GM23338 (cell line): ENCODE results near the gene TNFAIP8L1. TPM values are rescaled to one million over a fixed set of nuclear protein-coding genes. Genes with fewer than 3 reads are reported as not detected.

Source experiments
- ATAC-seq: fragments of 200-7000 bp; cut with Tn5 transposase; 3 replicates; pipeline ENCODE4 v1.9.1; 2020
- DNase-seq: peaks from one replicate; pipeline ENCODE4 v3.0.0-alpha.2; 2015; ENCODE audit warnings: low spot score
- H2AFZ ChIP-seq: fragments of 200-600 bp; sonication (generic); 2 replicates; pipeline ENCODE4 v1.8.0; 2016; ENCODE audit warnings: antibody characterized with exemption, mild to moderate bottlenecking, moderate library complexity
- H3F3A ChIP-seq: fragments of 200-600 bp; sonication (generic); replicated peaks from 2 replicates; pipeline ENCODE4 v1.8.0; 2017; ENCODE audit warnings: antibody characterized with exemption, mixed run types, low read depth
- H3K27ac ChIP-seq: fragments of 200-600 bp; sonication (generic); 2 replicates; pipeline ENCODE4 v1.6.1; 2016; ENCODE audit warnings: low read depth
- H3K27me3 ChIP-seq: fragments of 200-600 bp; sonication (generic); 2 replicates; pipeline ENCODE4 v1.8.0; 2016; ENCODE audit warnings: mild to moderate bottlenecking, mixed run types, moderate library complexity; ENCODE audit not compliant: insufficient read depth
- H3K36me3 ChIP-seq: fragments of 200-600 bp; sonication (generic); 2 replicates; pipeline ENCODE4 v1.8.0; 2016; ENCODE audit warnings: mild to moderate bottlenecking; ENCODE audit not compliant: insufficient read depth
- H3K4me1 ChIP-seq: fragments of 200-600 bp; sonication (generic); 2 replicates; pipeline ENCODE4 v1.8.0; 2016; ENCODE audit warnings: mild to moderate bottlenecking, moderate library complexity; ENCODE audit not compliant: insufficient read depth
- H3K4me2 ChIP-seq: fragments of 200-600 bp; sonication (generic); 2 replicates; pipeline ENCODE4 v1.7.1; 2017; ENCODE audit warnings: mixed run types
- H3K4me3 ChIP-seq: fragments of 200-600 bp; sonication (generic); 2 replicates; pipeline ENCODE4 v1.6.1; 2016; ENCODE audit warnings: mixed run types
- H3K79me2 ChIP-seq: fragments of 200-600 bp; sonication (generic); replicated peaks from 2 replicates; pipeline ENCODE4 v1.8.0; 2017; ENCODE audit warnings: mild to moderate bottlenecking; ENCODE audit not compliant: insufficient read depth
- H3K9me2 ChIP-seq: fragments of 200-600 bp; sonication (generic); 2 replicates; pipeline ENCODE4 v1.8.0; 2017; ENCODE audit not compliant: insufficient read depth
- H4K20me1 ChIP-seq: fragments of 200-600 bp; sonication (generic); replicated peaks from 2 replicates; pipeline ENCODE4 v1.8.0; 2017; ENCODE audit warnings: mild to moderate bottlenecking; ENCODE audit not compliant: insufficient read depth
- H3K27ac Mint-ChIP-seq: 2 replicates; pipeline ENCODE4 v1.8.0; 2020; ENCODE audit warnings: inconsistent platforms, mild to moderate bottlenecking, moderate library complexity, mixed read lengths
- H3K27me3 Mint-ChIP-seq: 3 replicates; pipeline ENCODE4 v1.8.0; 2022; ENCODE audit warnings: low read depth, mild to moderate bottlenecking, moderate library complexity, mixed read lengths, inconsistent platforms; ENCODE audit not compliant: insufficient read depth, poor library complexity
- H3K36me3 Mint-ChIP-seq: 3 replicates; pipeline ENCODE4 v1.8.0; 2021; ENCODE audit warnings: low read depth, mild to moderate bottlenecking, inconsistent platforms, moderate library complexity, mixed read lengths
- H3K4me1 Mint-ChIP-seq: 3 replicates; pipeline ENCODE4 v1.8.0; 2020; ENCODE audit warnings: mild to moderate bottlenecking, inconsistent platforms, mixed read lengths
- H3K4me3 Mint-ChIP-seq: 3 replicates; pipeline ENCODE4 v1.8.0; 2021; ENCODE audit warnings: moderate library complexity, mild to moderate bottlenecking, inconsistent platforms, mixed read lengths
- H3K9me3 Mint-ChIP-seq: 3 replicates; pipeline ENCODE4 v1.8.0; 2020; ENCODE audit warnings: moderate library complexity, mild to moderate bottlenecking, inconsistent platforms, mixed read lengths
- CREB1 ChIP-seq: fragments of 250-450 bp; sonication (Bioruptor Pico); IDR thresholded peaks from 2 replicates; pipeline ENCODE4 v1.5.0; 2020; ENCODE audit warnings: low read depth, mild to moderate bottlenecking, moderate library complexity
- ETS1 ChIP-seq: IDR thresholded peaks from 2 replicates; pipeline ENCODE4 v1.6.1; 2016; ENCODE audit warnings: antibody characterized with exemption
- EZH2 ChIP-seq: fragments of 200-600 bp; sonication (generic); IDR thresholded peaks from one replicate; pipeline ENCODE4 v1.8.0; 2017; ENCODE audit warnings: antibody characterized with exemption, mild to moderate bottlenecking, low read depth; ENCODE audit not compliant: unreplicated experiment
- EZH2phosphoT487 ChIP-seq: fragments of 200-600 bp; sonication (generic); IDR thresholded peaks from one replicate; pipeline ENCODE4 v1.8.1; 2018; ENCODE audit warnings: antibody characterized with exemption; ENCODE audit not compliant: unreplicated experiment
- NANOG ChIP-seq: IDR thresholded peaks from 2 replicates; pipeline ENCODE4 v1.6.1; 2016; ENCODE audit warnings: antibody characterized with exemption, borderline replicate concordance
- STAT1 ChIP-seq: IDR thresholded peaks from one replicate; pipeline ENCODE4 v1.6.1; 2016; ENCODE audit warnings: antibody characterized with exemption; ENCODE audit not compliant: unreplicated experiment
- ZNF114 ChIP-seq: fragments of 250-450 bp; sonication (Bioruptor Pico); IDR thresholded peaks from 2 replicates; pipeline ENCODE4 v1.5.0; 2020; ENCODE audit warnings: mild to moderate bottlenecking, moderate library complexity
- ZNF331 ChIP-seq: fragments of 250-450 bp; sonication (Bioruptor Pico); IDR thresholded peaks from 2 replicates; pipeline ENCODE4 v1.5.0; 2020; ENCODE audit warnings: low read depth, mild to moderate bottlenecking, moderate library complexity
- polyA plus RNA-seq: library from polyadenylated mRNA; unstranded; fragments of >200 nt; fragmentation: Nextera tagmentation; extraction: Ambion mirVana; gene quantifications from 2 replicates; pipeline ENCODE4 v1.2.1, GENCODE V29; 2016
- total RNA-seq: library from RNA; depleted of rRNA; stranded (reverse); fragments of >200 nt; shearing (Covaris generic); gene quantifications from 2 replicates; pipeline ENCODE4 v1.2.3, GENCODE V29; 2014
- TF ChIP-seq, protein P1 (sequence below): IDR thresholded peaks from one replicate; pipeline ENCODE4 v1.6.1; 2018; ENCODE audit warnings: antibody characterized with exemption; ENCODE audit not compliant: unreplicated experiment
- TF ChIP-seq, protein P2 (sequence below), 2 experiments: fragments of 200-600 bp in 1 of 2; sonication (generic) in 1 of 2; conservative IDR thresholded peaks; 2 replicates each; pipeline versions ENCODE4 v1.5.1 to v1.6.1; 2016 to 2017; ENCODE audit warnings: antibody characterized with exemption in 2 of 2, low read depth in 2 of 2, mild to moderate bottlenecking in 2 of 2, moderate library complexity in 1 of 2

TNFAIP8L1 gene
- total and polyA plus RNA-seq, 2 experiments from 2014 or later = 2.7 to 4.1 TPM

GRCh38 chr19:4624733-4625362 lies 14.5 kb upstream of the TNFAIP8L1 start (continued):
- TF ChIP-seq ZNF114 (CRISPR knock-in tag) (no peak), EZH2phosphoT487 (no peak), EZH2 (no peak), ETS1 (no peak)
- TF ChIP-seq, protein P1, sequence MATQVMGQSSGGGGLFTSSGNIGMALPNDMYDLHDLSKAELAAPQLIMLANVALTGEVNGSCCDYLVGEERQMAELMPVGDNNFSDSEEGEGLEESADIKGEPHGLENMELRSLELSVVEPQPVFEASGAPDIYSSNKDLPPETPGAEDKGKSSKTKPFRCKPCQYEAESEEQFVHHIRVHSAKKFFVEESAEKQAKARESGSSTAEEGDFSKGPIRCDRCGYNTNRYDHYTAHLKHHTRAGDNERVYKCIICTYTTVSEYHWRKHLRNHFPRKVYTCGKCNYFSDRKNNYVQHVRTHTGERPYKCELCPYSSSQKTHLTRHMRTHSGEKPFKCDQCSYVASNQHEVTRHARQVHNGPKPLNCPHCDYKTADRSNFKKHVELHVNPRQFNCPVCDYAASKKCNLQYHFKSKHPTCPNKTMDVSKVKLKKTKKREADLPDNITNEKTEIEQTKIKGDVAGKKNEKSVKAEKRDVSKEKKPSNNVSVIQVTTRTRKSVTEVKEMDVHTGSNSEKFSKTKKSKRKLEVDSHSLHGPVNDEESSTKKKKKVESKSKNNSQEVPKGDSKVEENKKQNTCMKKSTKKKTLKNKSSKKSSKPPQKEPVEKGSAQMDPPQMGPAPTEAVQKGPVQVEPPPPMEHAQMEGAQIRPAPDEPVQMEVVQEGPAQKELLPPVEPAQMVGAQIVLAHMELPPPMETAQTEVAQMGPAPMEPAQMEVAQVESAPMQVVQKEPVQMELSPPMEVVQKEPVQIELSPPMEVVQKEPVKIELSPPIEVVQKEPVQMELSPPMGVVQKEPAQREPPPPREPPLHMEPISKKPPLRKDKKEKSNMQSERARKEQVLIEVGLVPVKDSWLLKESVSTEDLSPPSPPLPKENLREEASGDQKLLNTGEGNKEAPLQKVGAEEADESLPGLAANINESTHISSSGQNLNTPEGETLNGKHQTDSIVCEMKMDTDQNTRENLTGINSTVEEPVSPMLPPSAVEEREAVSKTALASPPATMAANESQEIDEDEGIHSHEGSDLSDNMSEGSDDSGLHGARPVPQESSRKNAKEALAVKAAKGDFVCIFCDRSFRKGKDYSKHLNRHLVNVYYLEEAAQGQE = no peak

DNA sequence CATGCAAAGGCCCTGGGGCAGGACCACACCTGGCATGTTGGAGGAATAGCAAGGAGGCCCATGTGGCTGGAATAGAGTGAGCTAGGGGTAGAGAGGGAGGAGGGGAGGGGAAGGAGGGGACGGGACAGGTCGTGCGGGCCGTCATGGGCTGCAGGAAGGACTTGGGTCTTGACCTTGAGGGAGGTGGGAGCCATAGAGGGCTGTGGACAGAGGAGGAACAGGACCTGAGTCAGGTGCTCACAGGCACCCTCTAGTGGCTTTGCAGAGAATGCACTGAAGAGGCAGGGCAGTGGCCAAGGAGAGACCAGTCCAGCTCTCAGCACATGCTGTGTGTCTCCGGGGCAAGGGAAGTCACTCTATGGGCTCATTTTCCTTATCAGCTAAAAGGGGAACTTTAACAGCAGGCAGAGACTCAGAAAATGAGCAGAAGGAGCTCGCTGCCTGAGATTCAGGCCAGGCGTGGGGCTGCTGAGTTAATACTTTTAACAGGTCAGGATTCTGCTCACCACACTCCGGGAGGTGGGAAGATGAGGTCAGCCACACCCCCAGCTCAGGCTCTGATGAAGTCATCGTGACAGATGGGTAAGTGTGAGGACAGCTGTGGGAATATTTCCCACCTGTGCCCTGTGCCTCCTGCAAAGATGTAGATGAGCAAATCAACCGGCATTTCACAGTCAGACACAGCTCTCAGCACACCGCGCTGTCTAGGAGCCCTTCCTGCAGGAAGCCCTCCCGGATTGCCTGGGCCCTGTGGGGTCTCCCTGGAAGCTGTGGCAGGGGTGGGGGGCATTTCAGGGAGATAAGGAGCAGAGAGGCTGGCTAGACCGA lies 6.0 kb upstream of the TNFAIP8L1 start:
- no peaks in the 10 kb centered on the region; the same call in 2 of the 3 replicates for H3K36me3 Mint-ChIP-seq
- peaks cover 3% of the 10 kb centered on the region; the same call in 2 of the 3 replicates for H3K4me1 Mint-ChIP-seq
- Histone ChIP-seq H3K79me2 (no peaks in the 10 kb centered on the region), H3K36me3 (no peaks in the 10 kb centered on the region), H3K4me2 (no peak overlapping the region), H3F3A (peaks cover 6% of the 10 kb centered on the region), H3K27ac (no peak overlapping the region), H3K4me1 (no peaks in the 10 kb centered on the region; the same call in 1 of the 2 replicates), H2AFZ (0 out of 2 replicates have a peak overlapping the region, but pooled peaks have one; percentile 56), H3K9me2 (no peaks in the 10 kb centered on the region), H3K4me3 (no peak overlapping the region), H4K20me1 (no peaks in the 10 kb centered on the region), H3K27me3 (peaks cover 18% of the 10 kb centered on the region)
- 0 out of 2 replicates have a peak overlapping the region, but pooled peaks have one; percentile 49 for H3K27ac Mint-ChIP-seq
- ATAC-seq (peak; percentile 64), DNase-seq (peak; percentile 79)
- no peak for TF ChIP-seq EZH2
- no peak for TF ChIP-seq EZH2phosphoT487
- TF ChIP-seq ZNF331 (CRISPR knock-in tag) = no peak
- no peak for TF ChIP-seq ZNF114 (CRISPR knock-in tag)
- TF ChIP-seq, protein P2, sequence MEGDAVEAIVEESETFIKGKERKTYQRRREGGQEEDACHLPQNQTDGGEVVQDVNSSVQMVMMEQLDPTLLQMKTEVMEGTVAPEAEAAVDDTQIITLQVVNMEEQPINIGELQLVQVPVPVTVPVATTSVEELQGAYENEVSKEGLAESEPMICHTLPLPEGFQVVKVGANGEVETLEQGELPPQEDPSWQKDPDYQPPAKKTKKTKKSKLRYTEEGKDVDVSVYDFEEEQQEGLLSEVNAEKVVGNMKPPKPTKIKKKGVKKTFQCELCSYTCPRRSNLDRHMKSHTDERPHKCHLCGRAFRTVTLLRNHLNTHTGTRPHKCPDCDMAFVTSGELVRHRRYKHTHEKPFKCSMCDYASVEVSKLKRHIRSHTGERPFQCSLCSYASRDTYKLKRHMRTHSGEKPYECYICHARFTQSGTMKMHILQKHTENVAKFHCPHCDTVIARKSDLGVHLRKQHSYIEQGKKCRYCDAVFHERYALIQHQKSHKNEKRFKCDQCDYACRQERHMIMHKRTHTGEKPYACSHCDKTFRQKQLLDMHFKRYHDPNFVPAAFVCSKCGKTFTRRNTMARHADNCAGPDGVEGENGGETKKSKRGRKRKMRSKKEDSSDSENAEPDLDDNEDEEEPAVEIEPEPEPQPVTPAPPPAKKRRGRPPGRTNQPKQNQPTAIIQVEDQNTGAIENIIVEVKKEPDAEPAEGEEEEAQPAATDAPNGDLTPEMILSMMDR (conservative IDR thresholded peaks at IDR 0.05; ENCODE audit: low read depth in 2 of 2) = peak; percentile 78 to 92
- TF ChIP-seq, protein P1 = no peak
- no peak for TF ChIP-seq STAT1
- no peak for TF ChIP-seq NANOG
- TF ChIP-seq CREB1 = peak; percentile 26; the same call in 1 of the 2 replicates
- TF ChIP-seq ETS1 = no peak
- H3K9me3 Mint-ChIP-seq = no peaks in the 10 kb centered on the region; the same call in 2 of the 3 replicates
- no peak overlapping the region for H3K4me3 Mint-ChIP-seq
- peaks cover 19% of the 10 kb centered on the region for H3K27me3 Mint-ChIP-seq
